Kidney (tissue), 14 donors: ENCODE measurements around the gene CACFD1. TPM values are rescaled to one million over a fixed set of nuclear protein-coding genes. Genes with fewer than 3 reads are reported as not detected.

Experiments used
- DNase-seq, 5 donors: peaks; one replicate each; pipeline ENCODE4 v3.0.0-alpha.2; 2013 to 2020
- FAIRE-seq: peaks from 2 replicates; lab custom pipeline; 2012; peaks lifted over from hg19 to GRCh38; lab: Jason Lieb, UNC
- H3K27ac ChIP-seq, 2 donors: one replicate each; pipeline ENCODE4 v1.7.0; 2013; ENCODE audit warnings: low read depth in 2 of 2, low read length in 2 of 2, inconsistent platforms in 1 of 2
- H3K27me3 ChIP-seq: one replicate; pipeline ENCODE4 v1.7.1; 2013; ENCODE audit warnings: low read length, inconsistent platforms; ENCODE audit not compliant: control insufficient read depth, insufficient read depth
- H3K36me3 ChIP-seq, 3 donors: one replicate each; pipeline versions ENCODE4 v1.7.0 to v1.7.1; 2013; ENCODE audit warnings: low read length in 3 of 3, control low read depth in 1 of 3, inconsistent platforms in 1 of 3; ENCODE audit not compliant: insufficient read depth in 3 of 3, control insufficient read depth in 2 of 3
- H3K4me1 ChIP-seq, 3 donors: one replicate each; pipeline versions ENCODE4 v1.7.0 to v1.7.1; 2013; ENCODE audit warnings: low read length in 3 of 3, inconsistent platforms in 1 of 3, low read depth in 1 of 3; ENCODE audit not compliant: control insufficient read depth in 2 of 3, insufficient read depth in 2 of 3
- H3K4me3 ChIP-seq, 3 donors: one replicate each; pipeline versions ENCODE4 v1.7.0 to v1.8.1; 2013; ENCODE audit warnings: low read length in 3 of 3, control low read depth in 1 of 3, inconsistent platforms in 1 of 3
- H3K9ac ChIP-seq, 3 donors: one replicate each; pipeline versions ENCODE4 v1.7.0 to v1.7.1; 2013; ENCODE audit warnings: low read length in 3 of 3, control low read depth in 1 of 3, inconsistent platforms in 1 of 3
- H3K9me3 ChIP-seq, 3 donors: one replicate each; pipeline versions ENCODE4 v1.7.0 to v1.7.1; 2013; ENCODE audit warnings: low read length in 3 of 3, control low read depth in 1 of 3, inconsistent platforms in 1 of 3; ENCODE audit not compliant: control insufficient read depth in 2 of 3, insufficient read depth in 1 of 3
- intact Hi-C: fragments of 100-400 bp; cut with DNase I; formaldehyde crosslinking; loops from one replicate; pipeline ENCODE4 v1.11.1; 2022
- polyA plus RNA-seq: library from polyadenylated mRNA; stranded (reverse); fragments of 350-450 nt; fragmentation: Illumina TruSeq; extraction: RNeasy Lipid Tissue Mini Kit (QIAGEN cat#74804); gene quantifications from one replicate; pipeline ENCODE4 v1.2.3, GENCODE V29; 2014; ENCODE audit warnings: low read depth, low replicate concordance; ENCODE audit not compliant: insufficient read depth
- total RNA-seq: library from RNA; stranded (reverse); fragmentation: NEBNext Ultra II Directional; extraction: Animal tissue kit (Norgen Biotek cat#: 25700); gene quantifications from one replicate; pipeline ENCODE4 v1.2.1, GENCODE V29; 2021
- TF ChIP-seq, protein P1 (sequence below): IDR thresholded peaks from 3 replicates; pipeline ENCODE4 v1.5.1; 2012; ENCODE audit warnings: mild to moderate bottlenecking, moderate library complexity, borderline replicate concordance; ENCODE audit not compliant: insufficient read depth; ENCODE audit errors: extremely low read depth
- donor health status: control.
- donor health status: control.
- donor health status: control.
- donor health status: control.
- donor health status: control.
- donor health status: DM: yes; HTN: yes; CAD: no.
- donor health status: Normal renal cell carcinoma (clear cell type).

CACFD1 gene
- total and polyA plus RNA-seq, 2 donors from 2014 or later: 37.3 to 37.8 TPM

DNA sequence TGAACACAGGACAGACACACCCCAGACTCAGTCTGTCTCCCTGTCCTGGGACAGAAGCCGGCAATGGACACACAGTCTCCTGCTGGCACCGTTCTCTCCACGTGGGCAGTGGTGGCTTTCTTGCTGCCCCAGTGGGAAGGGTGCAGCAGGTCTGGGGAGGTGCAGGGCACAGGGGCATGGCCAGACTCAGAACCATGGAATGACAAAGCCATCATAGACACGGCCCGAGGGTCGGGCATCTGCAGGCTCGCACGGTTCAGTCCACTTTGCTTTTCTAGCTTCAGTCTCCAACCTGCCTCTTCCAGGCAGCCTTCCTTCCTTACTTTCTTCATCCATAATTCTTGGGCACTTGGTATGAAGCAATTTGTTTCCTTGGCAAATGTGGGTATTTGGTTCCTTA lies 48.3 kb downstream of the CACFD1 start:
- TF ChIP-seq, protein P1, sequence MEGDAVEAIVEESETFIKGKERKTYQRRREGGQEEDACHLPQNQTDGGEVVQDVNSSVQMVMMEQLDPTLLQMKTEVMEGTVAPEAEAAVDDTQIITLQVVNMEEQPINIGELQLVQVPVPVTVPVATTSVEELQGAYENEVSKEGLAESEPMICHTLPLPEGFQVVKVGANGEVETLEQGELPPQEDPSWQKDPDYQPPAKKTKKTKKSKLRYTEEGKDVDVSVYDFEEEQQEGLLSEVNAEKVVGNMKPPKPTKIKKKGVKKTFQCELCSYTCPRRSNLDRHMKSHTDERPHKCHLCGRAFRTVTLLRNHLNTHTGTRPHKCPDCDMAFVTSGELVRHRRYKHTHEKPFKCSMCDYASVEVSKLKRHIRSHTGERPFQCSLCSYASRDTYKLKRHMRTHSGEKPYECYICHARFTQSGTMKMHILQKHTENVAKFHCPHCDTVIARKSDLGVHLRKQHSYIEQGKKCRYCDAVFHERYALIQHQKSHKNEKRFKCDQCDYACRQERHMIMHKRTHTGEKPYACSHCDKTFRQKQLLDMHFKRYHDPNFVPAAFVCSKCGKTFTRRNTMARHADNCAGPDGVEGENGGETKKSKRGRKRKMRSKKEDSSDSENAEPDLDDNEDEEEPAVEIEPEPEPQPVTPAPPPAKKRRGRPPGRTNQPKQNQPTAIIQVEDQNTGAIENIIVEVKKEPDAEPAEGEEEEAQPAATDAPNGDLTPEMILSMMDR: no peak
- peaks cover 0 to 10% (median 9%) of the 10 kb centered on the region in 3 donors for H3K4me1 ChIP-seq
- no peaks in the 10 kb centered on the region for H3K36me3 ChIP-seq
- H3K27me3 ChIP-seq: no peaks in the 10 kb centered on the region
- FAIRE-seq (no peak), DNase-seq (peak in 1 of 5 donors; percentile 42)
- intact Hi-C loops: no loop called here
- no peaks in the 10 kb centered on the region for H3K9me3 ChIP-seq
- H3K27ac ChIP-seq: no peak overlapping the region
- H3K4me3 ChIP-seq: no peak overlapping the region
- no peak overlapping the region for H3K9ac ChIP-seq

GRCh38 chr9:133509179-133510083 lies 49.7 kb downstream of the CACFD1 start:
- DNase-seq: peak; percentile 83 to 92 (median 88)

GRCh38 chr9:133510926-133511505 lies 51.2 kb downstream of the CACFD1 start:
- Histone ChIP-seq H3K27ac (no peak overlapping the region), H3K27me3 (no peaks in the 10 kb centered on the region), H3K9ac (no peak overlapping the region), H3K4me1 (peaks cover 0 to 13% (median 12%) of the 10 kb centered on the region in 3 donors), H3K9me3 (no peaks in the 10 kb centered on the region), H3K4me3 (no peak overlapping the region), H3K36me3 (no peaks in the 10 kb centered on the region)
- intact Hi-C loops: no loop called here
- TF ChIP-seq, protein P1: no peak
- peak in 1 of 5 donors; percentile 66 for DNase-seq
- no peak for FAIRE-seq

More at GRCh38 chr9:133509179-133510083, 49.7 kb downstream of the CACFD1 start:
- Histone ChIP-seq H3K9ac (no peak overlapping the region), H3K27me3 (no peaks in the 10 kb centered on the region), H3K9me3 (no peaks in the 10 kb centered on the region), H3K4me3 (no peak overlapping the region), H3K4me1 (peaks cover 0 to 10% (median 10%) of the 10 kb centered on the region in 3 donors), H3K36me3 (no peaks in the 10 kb centered on the region), H3K27ac (no peak overlapping the region)
- TF ChIP-seq, protein P1: no peak
- intact Hi-C loops: no loop called here
- FAIRE-seq: no peak
